ENCODE data around the gene RABAC1.

RABAC1 gene

DNA sequence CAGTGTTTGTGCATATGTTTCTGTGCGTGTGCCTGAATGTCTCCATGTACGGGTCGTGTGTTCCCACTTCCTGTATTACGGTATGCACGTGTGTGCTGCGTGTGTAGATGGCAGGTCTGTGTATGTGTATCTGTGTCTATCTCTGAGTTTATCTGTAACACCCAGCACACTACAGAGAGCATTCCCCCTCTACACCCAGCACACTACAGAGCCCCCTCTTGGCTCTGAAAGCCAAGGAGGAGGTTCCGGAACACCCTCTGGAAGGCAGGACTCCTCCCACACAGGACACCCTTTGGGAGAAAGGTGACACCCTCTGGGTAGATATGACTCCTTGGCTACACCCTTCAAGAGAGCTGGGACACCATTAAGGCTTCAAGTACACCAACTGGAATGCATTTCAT, 28.8 kb downstream of the RABAC1 start:
- Histone ChIP-seq H3K27me3 (replicated peaks; ENCODE audit: insufficient read depth, low read length) (peaks cover 89% of the 10 kb centered on the region), H4K20me1 (ENCODE audit: insufficient read depth, low read length) (no peaks in the 10 kb centered on the region), H3K27ac (ENCODE audit: low read length) (no peak overlapping the region), H3K4me2 (ENCODE audit: low read depth, low read length) (no peak overlapping the region), H3K79me2 (ENCODE audit: low read length) (no peaks in the 10 kb centered on the region), H3K9me3 (replicated peaks; ENCODE audit: insufficient read depth, low read length) (no peaks in the 10 kb centered on the region), H3K4me3 (ENCODE audit: low read length) (no peak overlapping the region), H3K36me3 (replicated peaks; ENCODE audit: insufficient read depth, low read length) (no peaks in the 10 kb centered on the region), H3K9me2 (replicated peaks; ENCODE audit: insufficient read depth, low read length) (no peaks in the 10 kb centered on the region), H2AFZ (ENCODE audit: low read length) (no peak overlapping the region), H3K4me1 (ENCODE audit: low read length) (peaks cover 7% of the 10 kb centered on the region; the same call in 1 of the 2 replicates), H3F3A (ENCODE audit: insufficient read depth, low read length) (no peaks in the 10 kb centered on the region), H3K9ac (ENCODE audit: low read length) (no peak overlapping the region)
- TF ChIP-seq, protein P1, sequence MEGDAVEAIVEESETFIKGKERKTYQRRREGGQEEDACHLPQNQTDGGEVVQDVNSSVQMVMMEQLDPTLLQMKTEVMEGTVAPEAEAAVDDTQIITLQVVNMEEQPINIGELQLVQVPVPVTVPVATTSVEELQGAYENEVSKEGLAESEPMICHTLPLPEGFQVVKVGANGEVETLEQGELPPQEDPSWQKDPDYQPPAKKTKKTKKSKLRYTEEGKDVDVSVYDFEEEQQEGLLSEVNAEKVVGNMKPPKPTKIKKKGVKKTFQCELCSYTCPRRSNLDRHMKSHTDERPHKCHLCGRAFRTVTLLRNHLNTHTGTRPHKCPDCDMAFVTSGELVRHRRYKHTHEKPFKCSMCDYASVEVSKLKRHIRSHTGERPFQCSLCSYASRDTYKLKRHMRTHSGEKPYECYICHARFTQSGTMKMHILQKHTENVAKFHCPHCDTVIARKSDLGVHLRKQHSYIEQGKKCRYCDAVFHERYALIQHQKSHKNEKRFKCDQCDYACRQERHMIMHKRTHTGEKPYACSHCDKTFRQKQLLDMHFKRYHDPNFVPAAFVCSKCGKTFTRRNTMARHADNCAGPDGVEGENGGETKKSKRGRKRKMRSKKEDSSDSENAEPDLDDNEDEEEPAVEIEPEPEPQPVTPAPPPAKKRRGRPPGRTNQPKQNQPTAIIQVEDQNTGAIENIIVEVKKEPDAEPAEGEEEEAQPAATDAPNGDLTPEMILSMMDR (IDR thresholded peaks at IDR 0.05; ENCODE audit: low read length), result no peak
- TF ChIP-seq EZH2phosphoT487 (IDR thresholded peaks at IDR 0.05; ENCODE audit: low read length), result no peak
- TF ChIP-seq EZH2 (optimal IDR thresholded peaks at IDR 0.05; ENCODE audit: low read depth, low read length), result no peak
- DNase-seq, result no peak

DNA sequence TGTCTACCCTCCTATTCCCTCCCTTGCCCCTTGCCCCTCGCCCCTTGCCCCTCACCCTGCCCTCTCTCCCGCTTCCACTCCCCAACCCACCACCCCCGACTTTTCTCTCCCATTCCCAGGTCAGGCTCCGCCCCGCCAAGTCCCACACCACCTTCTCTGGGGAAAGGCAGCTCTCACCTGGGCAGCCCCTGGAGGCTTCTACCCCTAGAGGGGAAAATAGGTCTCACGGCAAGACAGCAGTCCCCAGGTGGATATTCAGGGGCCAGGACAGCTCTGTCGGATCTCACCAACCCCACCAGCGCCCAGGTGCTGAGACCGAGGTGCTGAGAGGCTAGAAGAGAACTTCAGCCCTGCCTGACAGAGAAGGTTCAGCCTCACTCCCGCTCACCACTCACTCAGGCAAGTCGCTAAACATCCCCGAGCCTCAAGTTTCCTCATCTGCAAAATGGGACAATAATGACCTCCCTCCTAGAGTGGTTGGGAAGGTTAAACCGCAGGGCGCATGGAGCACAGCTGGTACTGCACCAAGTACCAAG, 29.5 kb downstream of the RABAC1 start:
- Histone ChIP-seq H3K27ac (ENCODE audit: low read length) (no peak overlapping the region), H3K4me2 (ENCODE audit: low read depth, low read length) (no peak overlapping the region), H3K36me3 (replicated peaks; ENCODE audit: insufficient read depth, low read length) (no peaks in the 10 kb centered on the region), H3K9me2 (replicated peaks; ENCODE audit: insufficient read depth, low read length) (no peaks in the 10 kb centered on the region), H4K20me1 (ENCODE audit: insufficient read depth, low read length) (no peaks in the 10 kb centered on the region), H3K79me2 (ENCODE audit: low read length) (no peaks in the 10 kb centered on the region), H3K4me1 (ENCODE audit: low read length) (peaks cover 7% of the 10 kb centered on the region; the same call in 1 of the 2 replicates), H3F3A (ENCODE audit: insufficient read depth, low read length) (no peaks in the 10 kb centered on the region), H3K9me3 (replicated peaks; ENCODE audit: insufficient read depth, low read length) (no peaks in the 10 kb centered on the region), H3K9ac (ENCODE audit: low read length) (no peak overlapping the region), H3K27me3 (replicated peaks; ENCODE audit: insufficient read depth, low read length) (peaks cover 92% of the 10 kb centered on the region), H2AFZ (ENCODE audit: low read length) (no peak overlapping the region), H3K4me3 (ENCODE audit: low read length) (no peak overlapping the region)
- no peak for TF ChIP-seq EZH2phosphoT487 (IDR thresholded peaks at IDR 0.05; ENCODE audit: low read length)
- TF ChIP-seq, protein P1 (IDR thresholded peaks at IDR 0.05; ENCODE audit: low read length), result no peak
- TF ChIP-seq EZH2 (optimal IDR thresholded peaks at IDR 0.05; ENCODE audit: low read depth, low read length), result no peak
- DNase-seq, result no peak

DNA sequence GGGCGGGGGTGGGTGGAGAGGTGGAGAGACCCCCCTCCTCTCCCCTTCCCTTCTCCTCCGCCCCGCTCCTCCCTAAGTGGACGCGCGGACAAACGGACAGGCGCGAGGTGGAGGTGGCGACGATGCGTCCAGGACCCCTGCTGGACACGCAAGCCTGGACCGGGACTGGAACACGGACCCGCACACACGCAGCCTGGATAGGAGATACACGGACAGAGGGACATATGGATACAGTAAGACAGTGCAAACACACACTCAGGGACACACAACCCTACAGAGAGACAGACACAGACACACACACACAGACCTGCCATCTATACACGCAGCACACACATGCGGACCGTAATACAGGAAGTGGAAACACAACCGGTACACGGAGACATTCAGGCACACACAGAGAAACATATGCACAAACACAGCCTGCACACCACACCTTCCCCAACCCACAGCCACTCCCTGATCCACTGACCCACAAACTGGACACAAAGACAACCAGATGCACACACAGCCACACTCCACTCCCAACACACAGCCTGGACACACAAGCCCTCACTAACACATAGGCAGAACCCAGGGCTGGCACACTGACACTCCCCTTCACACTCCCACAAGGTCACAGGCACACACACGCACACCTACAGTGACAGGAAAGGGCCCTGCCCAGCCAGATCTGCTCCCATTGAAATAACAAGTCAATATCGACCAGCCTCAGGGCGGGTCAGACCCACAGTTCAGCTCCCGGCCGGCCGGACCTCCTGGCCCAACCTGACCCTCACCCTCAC, 30.2 kb downstream of the RABAC1 start:
- Histone ChIP-seq H3K4me3 (ENCODE audit: low read length) (peak overlapping the region; percentile 61), H3K9ac (ENCODE audit: low read length) (no peak overlapping the region), H3K27me3 (replicated peaks; ENCODE audit: insufficient read depth, low read length) (peaks cover 98% of the 10 kb centered on the region), H3F3A (ENCODE audit: insufficient read depth, low read length) (no peaks in the 10 kb centered on the region), H3K27ac (ENCODE audit: low read length) (no peak overlapping the region), H3K9me3 (replicated peaks; ENCODE audit: insufficient read depth, low read length) (no peaks in the 10 kb centered on the region), H3K36me3 (replicated peaks; ENCODE audit: insufficient read depth, low read length) (no peaks in the 10 kb centered on the region), H3K4me2 (ENCODE audit: low read depth, low read length) (peak overlapping the region; percentile 96), H3K79me2 (ENCODE audit: low read length) (no peaks in the 10 kb centered on the region), H3K4me1 (ENCODE audit: low read length) (peaks cover 7% of the 10 kb centered on the region; the same call in 1 of the 2 replicates), H3K9me2 (replicated peaks; ENCODE audit: insufficient read depth, low read length) (no peaks in the 10 kb centered on the region), H2AFZ (ENCODE audit: low read length) (peak overlapping the region; percentile 74), H4K20me1 (ENCODE audit: insufficient read depth, low read length) (no peaks in the 10 kb centered on the region)
- no peak for DNase-seq
- TF ChIP-seq, protein P1 (IDR thresholded peaks at IDR 0.05; ENCODE audit: low read length), result no peak
- TF ChIP-seq EZH2 (optimal IDR thresholded peaks at IDR 0.05; ENCODE audit: low read depth, low read length), result no peak
- no peak for TF ChIP-seq EZH2phosphoT487 (IDR thresholded peaks at IDR 0.05; ENCODE audit: low read length)

Data from MM.1S (cell line).